Choroid plexus epithelial cell (primary cell): ENCODE results near the gene NEURL2.

Experiments
- DNase-seq: peaks from one replicate; pipeline ENCODE4 v3.0.0-alpha.2; 2010; ENCODE audit warnings: low read depth
- H3K4me3 ChIP-seq: 2 replicates; pipeline ENCODE4 v1.5.1; 2011; ENCODE audit warnings: low read depth, mild to moderate bottlenecking, control low read depth, low read length, moderate library complexity
- TF ChIP-seq, protein P1 (sequence below): conservative IDR thresholded peaks from 2 replicates; pipeline ENCODE4 v1.5.1; 2011; ENCODE audit warnings: low read depth, mild to moderate bottlenecking, control low read depth, inconsistent platforms, low read length, moderate library complexity

Gene NEURL2

DNA sequence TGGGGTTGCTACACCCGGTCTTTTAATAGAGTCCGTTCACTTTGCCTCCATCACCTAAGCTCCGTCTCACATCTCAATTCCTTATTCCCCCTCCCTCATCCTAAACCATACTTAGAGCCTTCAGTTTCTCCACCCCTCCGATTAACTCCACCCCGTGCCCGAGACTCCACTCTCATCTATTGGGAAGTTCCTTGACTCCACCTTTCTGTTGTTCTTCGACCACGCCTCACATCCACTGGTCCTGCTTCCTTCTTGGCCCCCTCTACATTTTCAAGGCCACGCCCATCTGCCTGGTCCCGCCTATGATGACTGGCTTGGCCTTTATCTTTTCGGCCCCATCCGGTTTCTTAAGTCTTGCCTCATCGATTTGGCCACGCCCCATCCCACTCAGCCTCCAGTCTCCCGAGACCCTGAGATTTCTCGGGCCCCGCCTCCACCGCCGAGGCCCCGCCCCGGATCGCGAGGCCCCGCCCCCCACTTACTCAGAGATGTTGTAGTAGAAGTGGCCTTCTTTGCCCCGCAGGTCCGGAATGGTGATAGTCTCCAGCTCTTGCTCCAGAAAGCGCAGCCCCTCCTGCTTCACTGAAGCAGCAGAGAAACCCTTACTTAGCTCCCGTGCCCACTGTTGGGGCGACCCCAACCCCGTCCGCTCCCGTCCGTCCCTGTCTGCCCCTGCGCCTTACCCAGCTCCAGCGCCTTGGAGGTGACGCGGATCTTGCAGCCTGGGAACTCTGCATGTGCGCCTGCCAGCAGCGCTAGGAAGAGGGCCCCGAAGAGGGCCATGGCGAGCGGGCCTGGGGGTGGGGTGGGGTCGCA is 19.9 kb upstream of the NEURL2 start:
- TF ChIP-seq, protein P1, sequence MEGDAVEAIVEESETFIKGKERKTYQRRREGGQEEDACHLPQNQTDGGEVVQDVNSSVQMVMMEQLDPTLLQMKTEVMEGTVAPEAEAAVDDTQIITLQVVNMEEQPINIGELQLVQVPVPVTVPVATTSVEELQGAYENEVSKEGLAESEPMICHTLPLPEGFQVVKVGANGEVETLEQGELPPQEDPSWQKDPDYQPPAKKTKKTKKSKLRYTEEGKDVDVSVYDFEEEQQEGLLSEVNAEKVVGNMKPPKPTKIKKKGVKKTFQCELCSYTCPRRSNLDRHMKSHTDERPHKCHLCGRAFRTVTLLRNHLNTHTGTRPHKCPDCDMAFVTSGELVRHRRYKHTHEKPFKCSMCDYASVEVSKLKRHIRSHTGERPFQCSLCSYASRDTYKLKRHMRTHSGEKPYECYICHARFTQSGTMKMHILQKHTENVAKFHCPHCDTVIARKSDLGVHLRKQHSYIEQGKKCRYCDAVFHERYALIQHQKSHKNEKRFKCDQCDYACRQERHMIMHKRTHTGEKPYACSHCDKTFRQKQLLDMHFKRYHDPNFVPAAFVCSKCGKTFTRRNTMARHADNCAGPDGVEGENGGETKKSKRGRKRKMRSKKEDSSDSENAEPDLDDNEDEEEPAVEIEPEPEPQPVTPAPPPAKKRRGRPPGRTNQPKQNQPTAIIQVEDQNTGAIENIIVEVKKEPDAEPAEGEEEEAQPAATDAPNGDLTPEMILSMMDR: no peak
- peak; percentile 100 for DNase-seq
- H3K4me3 ChIP-seq: peak overlapping the region; percentile 80

DNA sequence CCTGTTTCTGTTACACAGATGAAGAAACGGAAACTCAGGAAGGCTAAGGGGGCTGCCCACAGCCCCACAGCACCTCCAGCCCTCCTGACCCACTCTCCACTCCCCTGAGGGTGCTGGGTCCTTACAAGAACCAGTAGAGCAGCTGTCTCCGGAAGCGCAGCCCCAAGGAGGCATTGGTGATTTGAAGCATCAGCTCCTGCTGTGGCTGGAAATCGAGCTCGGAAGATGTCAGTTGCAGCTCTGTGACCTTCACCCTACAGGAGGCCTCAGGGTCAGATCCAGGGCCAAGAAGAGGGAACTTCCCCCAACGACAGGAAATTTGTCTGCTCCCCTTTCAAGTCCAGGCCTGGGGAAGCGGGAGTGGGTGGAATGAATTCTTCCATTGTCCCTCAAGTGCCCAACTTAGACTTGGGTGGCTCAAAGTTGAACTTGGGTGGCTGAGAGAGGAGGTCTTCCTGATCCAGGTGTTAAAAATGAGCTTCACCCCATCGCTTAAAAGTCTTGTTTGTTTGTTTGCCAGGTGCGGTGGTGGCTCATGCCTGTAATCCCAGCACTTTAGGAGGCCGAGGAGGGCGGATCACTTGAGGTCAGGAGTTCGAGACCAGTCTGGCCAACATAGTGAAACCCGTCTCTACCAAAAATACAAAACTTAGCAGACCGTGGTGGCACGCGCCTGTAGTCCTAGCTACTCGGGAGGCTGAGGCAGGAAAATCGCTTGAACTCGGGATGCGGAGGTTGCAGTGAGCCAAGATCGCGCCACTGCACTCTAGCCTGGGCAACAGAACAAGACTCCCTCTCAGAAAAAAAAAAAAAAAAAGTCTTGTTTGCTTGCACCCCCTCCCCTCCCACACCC is 19.0 kb upstream of the NEURL2 start:
- H3K4me3 ChIP-seq: peak overlapping the region; percentile 47
- DNase-seq: no peak
- TF ChIP-seq, protein P1: no peak

DNA sequence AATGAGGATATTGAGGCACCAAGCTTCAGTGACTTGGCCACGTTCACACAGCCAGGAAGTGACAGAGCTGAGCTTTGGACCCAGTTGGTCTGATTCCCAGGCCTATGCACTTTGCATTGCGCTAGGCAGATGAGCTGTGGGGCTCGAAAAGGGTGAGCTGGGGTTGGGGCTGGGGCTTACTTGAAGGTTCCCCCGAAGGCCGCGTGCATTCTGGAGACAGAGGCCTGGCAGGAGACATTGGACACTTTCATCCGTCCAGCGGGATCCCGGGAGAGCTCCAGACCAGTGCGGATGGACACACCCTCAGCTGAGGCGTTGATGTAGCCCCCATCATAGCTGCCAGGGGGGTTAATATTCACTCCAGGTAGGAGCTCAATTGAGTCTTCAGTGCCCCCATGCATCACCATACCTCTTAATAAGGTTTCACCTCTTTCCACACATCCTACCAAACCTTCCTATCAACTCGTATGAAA is 18.4 kb upstream of the NEURL2 start:
- TF ChIP-seq, protein P1: no peak
- DNase-seq: no peak
- H3K4me3 ChIP-seq: peak overlapping the region; percentile 39

DNA sequence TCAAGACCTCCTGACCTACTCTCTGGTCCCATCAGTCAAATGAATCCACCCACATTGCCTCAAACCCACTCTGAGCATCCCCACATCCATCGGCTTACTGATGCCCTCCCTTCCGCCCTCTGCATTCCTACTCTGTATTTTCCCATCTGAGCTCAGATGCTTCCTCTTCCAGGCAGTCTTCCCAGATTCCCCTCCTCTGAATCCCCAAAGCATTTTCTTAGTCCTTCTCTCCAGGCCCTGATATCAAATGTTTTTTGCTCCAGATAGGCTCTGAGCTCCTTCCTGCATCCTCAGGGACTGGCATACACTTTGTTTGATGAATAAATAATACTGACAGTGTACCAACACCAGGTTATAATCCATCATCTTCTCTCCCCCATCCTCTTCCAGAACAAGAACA is 17.1 kb upstream of the NEURL2 start:
- DNase-seq: no peak
- TF ChIP-seq, protein P1: no peak
- no peak overlapping the region for H3K4me3 ChIP-seq

DNA sequence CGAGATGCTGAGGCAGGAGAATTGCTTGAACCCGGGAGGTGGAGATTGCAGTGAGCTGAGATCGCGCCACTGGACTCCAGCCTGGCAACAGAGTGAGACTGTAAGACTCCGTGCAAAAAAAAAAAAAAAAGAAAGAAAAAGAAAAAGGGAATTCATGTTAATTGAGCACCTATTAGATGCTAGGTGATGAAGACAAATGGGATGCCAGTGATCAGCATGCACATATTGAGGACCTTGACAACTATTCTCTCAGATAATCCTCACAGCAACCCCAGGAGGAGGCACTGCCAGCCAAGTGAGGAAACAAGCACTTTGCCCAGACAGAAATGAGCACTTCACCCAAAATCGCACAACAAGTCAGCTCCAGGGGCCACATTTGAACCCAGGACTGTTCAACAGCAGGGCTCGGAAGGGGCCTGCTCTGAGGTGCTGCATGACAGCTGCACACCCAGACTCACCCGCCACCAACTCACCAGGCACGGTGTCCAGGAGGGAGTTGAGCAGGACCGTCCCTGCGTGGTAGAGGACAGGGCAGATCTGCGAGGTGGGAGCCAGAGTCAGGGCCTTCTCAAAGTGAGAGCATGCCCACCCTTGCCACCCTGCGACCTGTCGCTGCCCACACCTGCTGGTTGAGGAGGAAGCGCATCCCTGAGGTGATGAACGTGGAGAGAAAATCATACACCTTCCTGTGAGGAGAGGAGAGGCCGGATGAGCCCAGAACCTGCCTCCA is 16.4 kb upstream of the NEURL2 start:
- TF ChIP-seq, protein P1: no peak
- no peak for DNase-seq
- H3K4me3 ChIP-seq: no peak overlapping the region

DNA sequence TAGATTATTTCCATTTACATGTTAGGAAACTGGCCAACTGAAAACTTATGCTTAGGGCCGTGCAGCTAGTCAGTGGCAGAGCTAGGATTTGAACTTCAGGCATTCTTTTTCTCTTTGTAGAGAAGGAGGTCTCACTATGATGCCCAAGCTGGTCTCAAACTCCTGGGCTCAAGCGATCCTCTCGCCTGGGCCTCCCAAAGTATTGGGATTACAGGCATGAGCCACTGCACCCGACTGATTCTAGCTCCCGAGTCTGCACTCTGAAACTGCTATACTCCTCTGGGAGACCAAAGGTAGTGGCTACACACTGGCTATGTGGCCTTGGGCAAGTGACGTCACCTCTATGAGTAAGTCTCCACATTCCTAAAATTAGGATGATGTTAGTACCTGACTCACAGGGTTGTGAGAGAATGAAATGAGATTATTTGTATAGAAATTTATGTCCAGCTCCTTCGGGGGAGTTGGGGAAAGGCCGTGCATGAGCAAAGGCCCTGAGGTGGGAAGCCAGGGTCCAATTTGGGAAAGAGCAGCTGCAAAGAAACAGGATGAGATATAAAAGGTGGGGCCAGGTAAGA is 14.6 kb upstream of the NEURL2 start:
- no peak overlapping the region for H3K4me3 ChIP-seq
- DNase-seq: no peak
- TF ChIP-seq, protein P1: no peak
